SK-N-SH treated with all-trans-retinoic acid at 6 μM for 48 hours (cell line): ENCODE results near the gene ABCC2.

ENCODE experiments used
- CSRNP3 ChIP-seq: fragments of 250-450 bp; sonication (Bioruptor Pico); IDR thresholded peaks from 2 replicates; pipeline ENCODE4 v1.5.1; 2021; ENCODE audit warnings: mild to moderate bottlenecking, moderate library complexity
- ESRRG ChIP-seq: fragments of 250-450 bp; sonication (Bioruptor Pico); IDR thresholded peaks from 2 replicates; pipeline ENCODE4 v1.6.1; 2021; ENCODE audit warnings: mild to moderate bottlenecking
- GLIS3 ChIP-seq: fragments of 250-450 bp; sonication (Bioruptor Pico); IDR thresholded peaks from 2 replicates; pipeline ENCODE4 v1.5.0; 2020; ENCODE audit warnings: mild to moderate bottlenecking, moderate library complexity

GRCh38 chr10:99895867-99896266 is 113.4 kb downstream of the ABCC2 start:
- TF ChIP-seq GLIS3 (CRISPR knock-in tag) (no peak), ESRRG (CRISPR knock-in tag) (no peak), CSRNP3 (no peak)
